Kidney capillary endothelial cell (primary cell): ENCODE data around the gene CACNA1S.
A peak's percentile ranks its signal among the peaks of the same experiment; 100 is the strongest.

Source experiments
- DNase-seq: peaks from one replicate; pipeline ENCODE4 v3.0.0-alpha.2; 2018; ENCODE audit warnings: low spot score

The CACNA1S gene

DNA sequence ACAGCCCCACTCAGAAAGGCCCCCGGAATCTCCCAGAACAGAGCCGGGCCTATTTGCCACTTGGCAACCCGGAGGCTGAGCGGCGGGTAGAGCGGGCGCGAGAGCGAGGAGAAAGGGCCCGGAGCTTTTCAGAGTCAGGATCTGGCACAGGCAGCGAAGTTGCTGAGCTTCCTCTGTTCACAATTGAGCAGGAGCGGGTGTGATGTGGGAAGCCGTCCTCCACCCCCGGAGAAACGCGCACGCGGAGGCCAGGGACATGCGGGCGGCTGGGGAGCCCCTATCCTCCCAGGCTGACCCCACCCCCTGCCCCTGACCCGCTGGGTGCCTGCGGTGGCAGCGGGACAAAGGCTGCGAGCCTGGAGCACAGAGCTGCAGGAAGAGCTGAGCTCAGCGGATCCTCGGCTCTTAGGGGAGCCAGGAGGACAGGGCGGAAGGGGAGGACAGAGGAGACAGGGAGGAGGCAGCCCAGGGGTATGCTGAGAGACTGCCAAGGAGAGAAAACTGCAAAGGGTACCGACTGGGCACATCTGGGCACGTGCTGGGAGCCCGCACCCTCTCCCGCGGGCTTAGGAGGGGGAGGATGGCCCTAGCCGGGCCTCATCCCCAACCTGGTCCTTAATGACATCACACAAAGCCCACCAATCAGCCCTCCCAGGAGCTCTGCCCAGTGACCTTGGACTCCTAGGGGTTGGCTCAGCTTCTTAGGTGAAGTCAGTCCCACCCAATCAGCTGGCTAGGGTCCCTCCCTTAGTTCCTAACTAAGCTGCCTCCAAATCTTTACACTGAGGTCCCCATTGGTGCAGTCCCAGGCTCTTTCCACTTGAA, 98.0 kb downstream of the CACNA1S start:
- DNase-seq = peak; percentile 11

DNA sequence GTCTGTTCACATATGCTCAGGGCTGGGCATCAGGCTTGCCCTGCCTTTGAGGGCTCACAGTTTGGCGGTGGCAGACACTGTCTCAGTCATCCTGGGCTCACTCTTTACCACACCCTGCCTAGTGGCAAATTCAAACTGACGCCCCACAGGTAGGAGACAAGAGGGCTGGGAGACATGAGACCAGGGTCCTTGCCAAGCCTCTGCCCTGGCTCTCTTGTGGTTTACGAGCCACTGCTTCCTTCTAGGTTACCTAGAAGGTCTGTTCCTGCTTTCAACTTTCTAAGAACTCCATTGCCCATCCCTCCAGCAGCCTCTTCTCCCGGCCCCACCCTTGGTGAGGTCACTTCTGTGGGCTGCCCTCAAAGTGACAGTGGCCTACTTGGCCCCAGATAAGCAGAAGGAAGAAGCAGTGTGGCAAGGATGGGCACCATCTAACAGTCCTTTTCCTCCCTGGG, 99.2 kb downstream of the CACNA1S start:
- DNase-seq = no peak

DNA sequence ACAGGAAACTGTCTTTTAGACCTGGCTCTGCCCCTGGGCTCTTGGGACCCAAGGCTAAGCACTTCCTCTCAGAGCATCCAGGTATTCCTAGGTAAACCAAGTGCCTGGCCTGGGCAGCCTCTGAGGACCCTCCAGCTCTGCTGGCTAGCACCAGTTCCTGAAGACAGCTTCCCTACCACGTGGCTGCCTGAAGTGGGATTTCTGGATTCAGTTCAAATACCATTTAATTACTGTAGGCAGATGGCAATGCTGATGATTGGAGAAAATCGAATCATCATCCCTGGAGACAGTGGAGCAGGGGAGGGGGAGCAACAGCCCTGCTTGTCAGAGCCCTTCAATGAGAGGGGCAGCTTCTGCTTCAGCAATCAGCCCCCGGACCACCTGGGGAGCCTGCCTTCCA, 100.6 kb downstream of the CACNA1S start:
- DNase-seq = no peak

DNA sequence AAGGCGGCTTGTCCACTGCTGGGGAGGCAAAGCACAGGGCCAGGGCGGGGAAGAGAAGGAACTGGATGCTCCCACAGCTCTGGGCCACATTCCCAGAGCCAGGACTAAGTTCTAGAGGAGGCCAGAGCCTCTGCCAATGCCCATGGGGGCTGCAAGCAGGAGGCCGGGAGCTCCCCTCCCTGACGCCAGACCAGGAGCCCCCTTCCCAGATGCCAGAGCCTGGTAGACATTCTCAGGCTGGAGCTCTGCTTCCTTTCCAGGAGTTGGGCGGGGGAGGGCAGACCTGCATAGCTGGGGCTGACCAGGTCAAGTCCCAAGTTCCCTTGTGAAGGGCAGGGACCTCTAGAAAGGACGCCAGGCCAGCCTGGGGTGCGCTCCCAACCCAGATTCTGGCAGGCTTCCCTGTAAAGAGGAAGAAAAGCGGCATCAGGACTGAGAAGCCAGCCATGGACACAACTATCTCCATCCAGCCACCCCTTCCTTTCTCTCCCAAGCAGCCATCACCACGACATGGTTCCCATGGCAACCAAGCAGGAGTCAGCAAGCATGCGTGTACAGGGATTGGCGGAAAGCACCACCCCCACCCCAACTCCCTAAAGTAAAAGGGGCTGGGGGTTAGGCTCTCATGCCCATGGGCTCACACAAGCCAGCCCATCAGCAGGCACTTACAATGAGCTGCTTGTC, 102.1 kb downstream of the CACNA1S start:
- no peak for DNase-seq

DNA sequence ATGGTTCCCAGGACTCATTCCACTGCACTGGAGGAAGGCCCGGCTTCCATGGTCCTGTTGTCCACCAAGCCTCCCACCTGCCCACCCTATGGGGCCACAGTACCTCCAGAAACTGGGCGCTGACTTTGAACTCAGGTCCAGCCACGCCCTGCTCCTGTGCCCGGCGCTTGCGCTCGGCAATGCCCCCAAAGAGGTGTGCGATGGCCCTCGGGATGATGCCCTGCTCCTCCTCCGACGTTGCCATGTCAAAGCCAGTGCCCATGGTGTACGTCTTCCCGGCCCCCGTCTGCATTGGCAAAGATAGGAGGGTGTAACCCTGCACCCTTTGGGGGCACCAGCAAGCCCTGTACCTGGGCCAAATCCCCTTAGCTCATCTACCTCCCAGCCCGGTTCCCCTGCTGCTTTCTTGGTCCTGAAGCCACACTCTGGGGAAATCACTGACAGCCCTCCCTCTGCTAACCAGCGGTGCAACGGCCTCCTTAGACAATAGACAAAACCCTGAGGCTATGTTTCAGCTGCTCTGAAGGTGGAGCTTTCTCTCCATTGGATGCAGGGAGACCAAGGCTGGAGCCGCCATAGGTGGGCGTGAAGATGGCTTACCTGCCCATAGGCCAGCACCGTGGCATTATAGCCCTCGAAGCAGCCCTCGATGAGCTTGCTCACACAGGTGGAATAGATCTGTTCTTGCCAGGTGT, 103.4 kb downstream of the CACNA1S start:
- DNase-seq = no peak

DNA sequence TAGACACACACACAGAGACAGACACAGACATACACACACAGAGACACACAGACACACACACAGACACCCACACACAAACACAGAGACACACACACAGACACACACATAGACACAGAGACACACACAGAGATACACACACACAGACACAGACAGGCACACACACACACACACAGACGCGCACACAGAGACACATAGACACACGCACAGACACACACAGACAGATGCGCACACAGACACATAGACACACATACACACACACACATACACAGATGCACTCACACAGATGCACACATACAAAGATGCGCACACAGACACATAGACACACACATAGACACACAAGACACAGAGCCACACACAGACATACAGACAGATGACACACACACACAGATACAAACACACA, 104.7 kb downstream of the CACNA1S start:
- DNase-seq = no peak

DNA sequence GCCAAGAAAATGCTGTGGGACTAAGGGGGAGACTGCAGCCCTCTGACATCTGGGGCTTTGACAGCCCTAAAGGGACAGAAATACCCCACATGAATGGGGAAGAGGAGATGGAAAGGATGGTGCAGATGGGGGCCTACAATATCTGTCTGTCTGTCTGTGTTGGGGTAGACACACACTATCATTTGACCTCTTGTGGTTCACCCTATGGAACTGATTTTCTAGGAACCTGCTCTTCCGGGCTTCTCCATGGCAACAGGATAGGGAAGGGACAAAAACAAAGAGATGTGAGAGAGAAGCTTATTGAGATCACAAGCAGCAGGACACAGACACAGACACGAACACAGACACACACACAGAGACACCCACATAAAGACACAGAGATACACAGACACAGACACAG, 105.8 kb downstream of the CACNA1S start:
- peak; percentile 7 for DNase-seq

DNA sequence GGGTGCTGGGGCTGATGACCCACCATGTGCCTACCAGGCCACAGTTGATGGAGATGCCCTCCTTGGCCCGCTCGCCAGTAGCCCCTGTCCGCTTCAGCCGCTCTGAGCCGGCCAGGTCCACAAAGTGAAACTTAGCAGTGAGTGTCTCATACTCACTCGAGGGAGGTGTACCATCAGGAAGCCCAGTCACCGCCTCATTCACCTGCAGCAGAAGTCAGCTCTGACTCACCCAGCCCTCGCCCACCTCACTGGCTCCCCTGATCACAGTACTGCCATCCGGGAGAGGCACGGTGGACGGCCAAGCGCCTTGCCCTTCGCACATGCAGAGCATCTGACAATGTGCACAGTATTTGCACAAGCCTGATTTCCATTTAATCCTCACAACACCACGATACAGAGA, 107.5 kb downstream of the CACNA1S start:
- no peak for DNase-seq

DNA sequence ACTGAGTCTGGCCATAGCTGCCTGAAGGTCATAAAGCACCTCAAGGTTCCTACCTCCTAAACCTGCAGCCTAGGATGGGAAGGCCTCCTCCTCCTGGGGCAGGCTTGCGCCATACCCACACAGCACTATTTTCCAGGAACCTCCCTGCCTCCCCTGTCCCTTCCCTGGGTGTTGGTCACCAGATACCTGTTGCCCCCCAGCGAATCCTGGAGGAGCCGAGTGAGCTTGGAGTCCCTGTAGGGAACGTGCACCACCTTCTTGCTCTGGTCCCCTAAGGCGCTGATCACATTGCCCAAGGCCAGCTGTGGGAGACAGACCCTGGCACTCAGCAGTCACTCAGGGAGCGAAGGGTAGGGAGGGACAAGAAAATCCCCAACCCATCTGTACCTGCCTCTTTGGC, 108.1 kb downstream of the CACNA1S start:
- DNase-seq = no peak

DNA sequence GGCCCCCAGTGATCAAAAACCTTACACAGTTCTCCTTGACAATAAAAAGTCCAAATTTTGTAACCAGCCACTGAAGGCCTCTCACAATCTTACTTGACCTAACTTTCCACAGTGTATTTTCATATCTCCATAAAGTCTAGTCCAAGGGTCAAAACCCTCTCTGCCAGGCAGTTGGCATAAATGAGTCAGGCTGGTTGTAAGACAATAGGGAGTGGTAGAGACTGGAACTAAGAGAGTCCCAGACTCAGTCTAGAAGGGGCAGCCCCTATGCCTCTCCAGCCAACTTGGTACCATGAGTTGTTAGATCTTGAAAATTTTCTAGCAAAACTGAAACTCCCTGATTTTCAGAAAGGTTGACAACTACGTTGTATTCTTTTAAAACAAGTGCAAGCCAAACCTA, 109.7 kb downstream of the CACNA1S start:
- DNase-seq = no peak

DNA sequence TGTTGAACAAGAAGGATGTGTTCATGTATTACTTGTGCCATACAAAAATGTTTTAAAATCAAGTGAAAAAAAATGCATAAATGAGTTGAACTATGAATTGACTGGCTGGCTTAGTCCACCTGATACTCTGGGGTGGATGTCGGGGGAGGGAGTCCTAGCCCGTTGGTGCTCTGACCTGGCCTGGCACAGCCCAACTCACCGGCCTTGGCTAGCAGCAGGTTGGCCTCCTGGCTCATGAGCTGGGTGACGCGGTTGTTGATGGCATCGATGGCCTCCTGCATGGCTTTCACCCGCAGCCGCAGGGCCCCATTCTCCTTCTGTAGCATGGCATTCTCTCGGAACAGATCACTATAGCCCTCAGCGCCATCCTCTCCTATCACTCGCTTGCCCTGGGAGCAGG, 110.3 kb downstream of the CACNA1S start:
- DNase-seq = no peak

DNA sequence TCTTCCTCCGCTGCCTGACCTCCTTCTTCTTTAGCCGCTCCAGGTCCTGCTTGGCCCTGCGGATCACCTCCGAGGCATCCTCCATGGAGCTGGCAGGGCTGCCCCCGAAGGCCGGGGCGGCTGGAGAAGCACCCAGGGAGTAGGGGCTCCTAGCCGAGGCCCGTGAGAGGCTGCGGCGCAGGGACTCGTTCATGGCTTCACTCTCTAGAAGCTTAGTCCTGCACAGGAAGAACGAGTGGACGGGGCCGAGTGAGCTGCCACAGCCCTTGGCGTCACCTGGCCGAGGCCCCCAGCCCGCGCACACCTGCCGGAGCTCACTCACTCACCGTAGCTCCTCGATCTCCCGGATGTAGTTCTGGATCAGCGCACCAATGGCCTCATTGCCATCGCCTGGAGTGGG, 111.8 kb downstream of the CACNA1S start:
- DNase-seq = no peak

DNA sequence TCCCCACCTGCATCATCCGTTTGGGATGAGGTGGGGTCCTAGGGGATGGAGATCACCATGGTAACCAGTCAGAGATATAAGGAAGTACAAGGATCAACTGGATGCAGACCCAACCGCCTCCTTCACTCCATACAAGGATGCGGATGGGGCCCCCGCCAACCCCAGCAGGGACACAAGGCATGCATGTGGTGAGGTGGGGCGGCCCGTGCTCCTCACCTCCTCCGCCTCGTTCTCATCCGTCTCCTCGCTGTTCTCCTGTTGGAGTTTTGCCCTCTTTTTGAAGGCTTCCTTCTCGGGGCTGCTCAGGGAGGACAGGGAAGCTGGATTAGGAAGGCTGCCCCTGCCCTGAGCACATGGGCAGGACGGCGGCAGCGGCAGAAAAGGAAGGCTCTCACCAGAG, 112.6 kb downstream of the CACNA1S start:
- DNase-seq = no peak

DNA sequence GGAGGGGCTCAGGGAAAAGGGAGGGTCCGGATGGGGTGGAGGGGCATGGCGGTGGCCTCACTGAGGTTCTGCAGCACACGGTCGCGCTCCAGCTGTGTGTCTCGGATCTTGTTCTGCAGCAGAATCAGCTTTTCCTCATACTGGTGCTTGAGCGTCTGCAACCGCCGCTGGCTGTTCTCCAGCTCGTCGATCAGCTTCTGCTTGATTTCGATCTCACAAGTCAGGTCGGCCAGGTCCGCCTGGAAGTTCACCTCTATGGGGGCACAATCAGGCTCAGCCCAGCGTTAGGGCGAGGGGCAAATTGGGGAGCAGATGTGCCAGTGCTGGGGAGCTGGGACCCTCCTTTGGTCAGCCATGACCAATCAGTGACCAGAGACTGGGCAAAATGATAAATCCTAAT, 113.9 kb downstream of the CACNA1S start:
- no peak for DNase-seq

DNA sequence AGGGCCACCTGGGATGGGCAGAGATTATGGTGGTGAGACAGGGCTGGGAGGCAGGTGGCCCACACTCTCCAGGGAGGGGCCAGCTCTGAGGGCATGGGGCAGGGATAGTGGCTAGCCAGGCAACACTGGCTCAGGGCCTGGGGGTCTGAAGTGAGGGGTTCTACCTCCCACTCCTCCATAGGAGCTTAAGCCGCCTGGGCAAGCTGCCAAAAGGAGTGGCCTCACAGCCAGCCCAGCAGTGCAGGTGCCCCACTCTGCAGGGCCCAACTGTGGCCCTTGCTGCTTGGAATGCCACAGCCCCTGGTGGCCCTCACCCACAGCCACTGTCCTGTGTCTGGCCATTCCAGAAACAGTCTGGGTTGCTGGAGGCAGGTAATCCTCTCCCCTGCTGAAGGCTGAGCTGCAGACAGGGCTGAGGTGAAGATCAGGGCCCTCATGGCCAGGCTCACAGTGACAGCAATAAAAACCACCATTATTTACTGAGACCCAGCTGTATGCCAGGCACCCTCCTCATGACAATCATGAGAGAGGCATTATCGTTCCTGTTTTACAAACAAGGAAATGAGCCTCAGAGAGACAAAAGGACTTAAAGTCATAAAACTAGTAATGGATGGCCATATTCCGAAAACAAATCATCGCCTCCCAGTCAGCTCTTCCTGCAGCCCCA, 119.7 kb downstream of the CACNA1S start:
- DNase-seq = no peak

DNA sequence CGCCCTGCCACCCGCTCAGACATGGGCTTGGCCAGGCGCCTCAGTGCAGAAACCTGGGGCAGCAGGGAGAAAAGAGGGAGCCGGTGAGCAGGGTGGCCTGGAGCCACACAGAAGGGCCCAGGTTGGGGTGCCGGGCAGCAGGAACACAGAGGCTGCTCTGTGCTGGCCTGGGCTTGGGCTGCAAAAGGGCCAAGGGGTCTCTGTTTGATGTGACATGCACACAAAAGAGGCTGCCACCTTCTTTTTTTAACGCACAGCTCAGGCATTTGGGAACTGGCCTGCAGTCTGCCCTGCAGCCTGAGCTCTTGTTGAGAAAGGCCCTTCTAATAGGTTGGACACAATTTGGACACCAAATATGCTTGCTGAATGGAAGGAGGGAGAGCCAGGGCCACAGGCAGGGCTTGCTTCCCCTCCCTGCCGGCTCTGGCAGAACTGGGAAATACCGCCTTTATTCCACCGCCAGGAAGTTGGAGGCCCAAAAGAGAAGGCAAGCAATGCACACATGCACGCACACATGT, 121.1 kb downstream of the CACNA1S start:
- no peak for DNase-seq

DNA sequence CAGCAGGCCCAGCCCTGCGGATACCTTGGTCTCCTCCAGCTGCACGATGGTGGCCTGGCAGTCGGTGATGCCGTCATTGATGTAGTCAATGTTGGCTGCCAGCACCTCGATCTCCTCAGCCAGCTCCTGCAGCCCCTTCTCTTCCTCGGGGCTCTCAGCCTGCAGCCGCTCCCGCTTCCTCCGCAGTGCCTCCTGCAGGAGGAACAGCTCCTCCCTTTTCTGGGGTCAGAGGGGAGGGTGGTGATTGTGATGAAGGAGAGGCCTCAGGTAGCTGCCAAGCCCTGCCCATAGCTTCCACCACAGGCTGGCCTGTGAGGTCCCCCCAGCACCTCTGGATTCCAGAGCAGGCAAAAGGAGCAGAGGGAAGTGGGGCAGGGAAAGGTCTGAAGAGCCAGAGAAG, 122.1 kb downstream of the CACNA1S start:
- DNase-seq = no peak
